Astrocyte of the spinal cord (primary cell): ENCODE data around the gene AOPEP.

Experiments used
- DNase-seq: peaks from one replicate; pipeline ENCODE4 v3.0.0; 2011; ENCODE audit warnings: low read depth, low spot score
- H3K4me3 ChIP-seq: 2 replicates; pipeline ENCODE4 v1.5.1; 2011; ENCODE audit warnings: low read depth, mild to moderate bottlenecking, low read length, moderate library complexity
- in situ Hi-C: cut with HindIII; loops from 2 replicates; pipeline ENCODE4 v1.10.0; 2017; ENCODE audit warnings: low sequenced_read_pairs
- TF ChIP-seq, protein P1 (sequence below): IDR thresholded peaks from 2 replicates; pipeline ENCODE4 v1.5.1; 2012; ENCODE audit warnings: low read depth, mild to moderate bottlenecking, low read length, inconsistent platforms

The AOPEP gene

DNA sequence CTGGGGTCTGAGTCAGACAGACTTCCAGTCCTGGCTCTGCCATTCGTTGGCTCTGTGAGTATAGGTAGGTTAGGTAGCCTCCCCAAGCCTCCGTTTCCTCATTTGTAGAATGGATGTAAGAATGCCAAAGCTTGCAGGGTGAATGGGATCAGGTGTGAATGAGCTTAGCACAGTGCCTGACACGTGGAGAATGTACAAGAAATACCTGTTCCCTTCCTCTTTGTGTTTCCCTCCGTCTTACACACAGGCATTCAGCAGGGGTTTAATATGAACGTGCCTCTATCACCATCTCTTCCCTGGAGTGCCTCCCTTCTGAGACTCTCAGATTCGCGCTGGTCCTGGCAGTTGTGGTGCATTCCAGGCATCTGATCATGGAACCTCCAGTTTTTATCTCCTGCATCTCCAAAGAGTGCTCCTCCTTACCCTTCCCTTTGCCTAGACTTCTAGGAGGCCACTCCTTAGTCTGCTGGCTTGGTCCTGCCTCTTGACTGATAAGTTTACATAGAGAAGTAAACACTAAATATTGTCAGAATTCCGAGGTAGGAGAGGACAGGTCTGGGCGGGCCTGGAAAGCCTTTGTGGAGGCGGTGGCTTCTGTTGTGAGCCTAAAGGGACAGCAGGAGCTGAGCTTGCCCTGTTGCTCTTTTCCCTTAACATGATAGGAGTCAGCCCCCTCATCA lies 199.4 kb downstream of the AOPEP start:
- in situ Hi-C loops: no loop called here
- H3K4me3 ChIP-seq: no peak overlapping the region
- no peak for DNase-seq
- TF ChIP-seq, protein P1, sequence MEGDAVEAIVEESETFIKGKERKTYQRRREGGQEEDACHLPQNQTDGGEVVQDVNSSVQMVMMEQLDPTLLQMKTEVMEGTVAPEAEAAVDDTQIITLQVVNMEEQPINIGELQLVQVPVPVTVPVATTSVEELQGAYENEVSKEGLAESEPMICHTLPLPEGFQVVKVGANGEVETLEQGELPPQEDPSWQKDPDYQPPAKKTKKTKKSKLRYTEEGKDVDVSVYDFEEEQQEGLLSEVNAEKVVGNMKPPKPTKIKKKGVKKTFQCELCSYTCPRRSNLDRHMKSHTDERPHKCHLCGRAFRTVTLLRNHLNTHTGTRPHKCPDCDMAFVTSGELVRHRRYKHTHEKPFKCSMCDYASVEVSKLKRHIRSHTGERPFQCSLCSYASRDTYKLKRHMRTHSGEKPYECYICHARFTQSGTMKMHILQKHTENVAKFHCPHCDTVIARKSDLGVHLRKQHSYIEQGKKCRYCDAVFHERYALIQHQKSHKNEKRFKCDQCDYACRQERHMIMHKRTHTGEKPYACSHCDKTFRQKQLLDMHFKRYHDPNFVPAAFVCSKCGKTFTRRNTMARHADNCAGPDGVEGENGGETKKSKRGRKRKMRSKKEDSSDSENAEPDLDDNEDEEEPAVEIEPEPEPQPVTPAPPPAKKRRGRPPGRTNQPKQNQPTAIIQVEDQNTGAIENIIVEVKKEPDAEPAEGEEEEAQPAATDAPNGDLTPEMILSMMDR: no peak

- H3K4me3 ChIP-seq: no peak overlapping the region
- in situ Hi-C loops: no loop called here
- TF ChIP-seq, protein P1: no peak
- no peak for DNase-seq
Observed at GRCh38 chr9:94926431-94926800, 199.9 kb downstream of the AOPEP start.

GRCh38 chr9:94927048-94927761 lies 200.7 kb downstream of the AOPEP start:
- no peak for DNase-seq
- in situ Hi-C loops: no loop called here
- H3K4me3 ChIP-seq: no peak overlapping the region
- TF ChIP-seq, protein P1: no peak

GRCh38 chr9:94927762-94928670 lies 201.5 kb downstream of the AOPEP start:
- TF ChIP-seq, protein P1: no peak
- no peak for DNase-seq
- H3K4me3 ChIP-seq: no peak overlapping the region
- in situ Hi-C loops: no loop called here

DNA sequence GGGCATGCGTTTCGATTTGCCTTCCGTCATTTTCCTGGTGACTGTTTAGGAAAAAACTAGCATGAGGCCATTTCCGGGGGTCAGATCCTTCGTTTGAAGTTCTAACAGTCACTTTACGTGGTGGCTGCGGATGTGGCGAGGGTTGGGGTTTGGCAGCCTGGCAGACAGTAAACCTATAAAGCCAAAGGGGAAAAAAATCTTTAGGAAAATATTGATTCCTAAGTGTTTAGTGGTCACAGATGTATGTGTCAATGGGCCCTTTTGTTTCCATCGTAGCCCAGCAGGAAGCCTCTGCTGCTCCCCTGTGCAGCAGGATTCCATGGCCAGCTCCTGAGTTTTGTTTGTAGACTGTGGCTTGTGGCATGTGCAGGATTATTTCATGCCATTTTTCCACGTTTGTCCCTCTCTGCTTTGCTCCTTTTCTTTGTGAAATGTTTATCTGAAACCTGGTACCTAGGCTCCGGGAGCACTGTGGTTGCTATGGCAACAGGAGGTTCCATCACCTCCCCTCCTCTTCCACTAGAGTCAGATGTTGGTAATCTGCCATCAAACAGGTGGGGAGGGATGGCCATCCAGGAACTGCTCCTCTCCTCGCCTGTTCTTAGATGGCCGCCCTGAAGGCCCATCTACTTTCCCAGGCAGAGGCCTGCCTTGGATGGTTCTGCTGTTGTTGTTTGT lies 202.3 kb downstream of the AOPEP start:
- TF ChIP-seq, protein P1: no peak
- no peak overlapping the region for H3K4me3 ChIP-seq
- in situ Hi-C loops: no loop called here
- DNase-seq: peak; percentile 84

DNA sequence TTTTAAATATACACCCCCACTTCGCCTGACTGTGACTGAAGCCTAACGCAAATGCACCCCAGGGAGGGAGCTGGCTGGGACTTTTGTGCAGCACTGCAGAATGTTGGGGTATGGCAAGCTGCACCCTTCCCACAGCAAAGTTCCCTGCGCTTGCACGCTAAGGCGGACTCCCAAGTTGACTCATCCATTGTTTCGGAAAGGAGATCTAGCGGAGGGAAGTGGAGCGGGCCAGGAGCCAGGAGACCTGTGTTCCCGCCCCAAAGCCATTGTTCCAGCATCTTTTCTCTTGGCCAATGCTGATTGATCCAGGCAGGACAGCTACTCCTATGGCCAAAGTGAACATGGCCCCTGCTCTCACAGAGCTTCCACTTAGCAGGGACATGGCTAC lies 202.9 kb downstream of the AOPEP start:
- H3K4me3 ChIP-seq: no peak overlapping the region
- peak; percentile 74 for DNase-seq
- TF ChIP-seq, protein P1: no peak
- in situ Hi-C loops: no loop called here
